DOHH2 (cell line): ENCODE results near the gene PLEKHG4.

Experiments used
- H3F3A ChIP-seq: fragments of 200-600 bp; sonication (generic), shearing (Covaris generic); 2 replicates; pipeline ENCODE4 v1.6.0; 2016; ENCODE audit warnings: antibody characterized with exemption, mild to moderate bottlenecking; ENCODE audit not compliant: control insufficient read depth, insufficient read depth
- H3K27ac ChIP-seq: fragments of 200-600 bp; sonication (generic); 2 replicates; pipeline ENCODE4 v1.5.1; 2014; ENCODE audit warnings: low read depth, mild to moderate bottlenecking, low read length, moderate library complexity
- H3K27me3 ChIP-seq: fragments of 200-600 bp; sonication (generic); 2 replicates; pipeline ENCODE4 v1.6.1; 2014; ENCODE audit warnings: mild to moderate bottlenecking, low read length, mixed read lengths; ENCODE audit not compliant: control insufficient read depth
- H3K36me3 ChIP-seq: fragments of 200-600 bp; sonication (generic); 2 replicates; pipeline ENCODE4 v1.6.1; 2014; ENCODE audit warnings: mild to moderate bottlenecking, low read length, moderate library complexity, mixed read lengths; ENCODE audit not compliant: control insufficient read depth
- H3K4me1 ChIP-seq: fragments of 200-600 bp; sonication (generic); 2 replicates; pipeline ENCODE4 v1.6.1; 2014; ENCODE audit warnings: mild to moderate bottlenecking, low read length, mixed read lengths; ENCODE audit not compliant: control insufficient read depth
- H3K4me2 ChIP-seq: fragments of 200-600 bp; sonication (generic); 2 replicates; pipeline ENCODE4 v1.6.0; 2014; ENCODE audit warnings: mild to moderate bottlenecking, low read length, moderate library complexity
- H3K4me3 ChIP-seq: fragments of 200-600 bp; sonication (generic); 2 replicates; pipeline ENCODE4 v1.5.1; 2014; ENCODE audit warnings: mild to moderate bottlenecking, low read length, mixed read lengths
- H3K79me2 ChIP-seq: fragments of 200-600 bp; sonication (generic); 2 replicates; pipeline ENCODE4 v1.6.1; 2014; ENCODE audit warnings: mild to moderate bottlenecking, low read length, mixed read lengths; ENCODE audit not compliant: control insufficient read depth
- H3K9me2 ChIP-seq: fragments of 200-600 bp; sonication (generic); replicated peaks from 2 replicates; pipeline ENCODE4 v1.6.1; 2014; ENCODE audit warnings: mild to moderate bottlenecking, low read length, mixed read lengths; ENCODE audit not compliant: control insufficient read depth
- H3K9me3 ChIP-seq: fragments of 200-600 bp; sonication (generic); 2 replicates; pipeline ENCODE4 v1.6.1; 2014; ENCODE audit warnings: antibody characterized with exemption, low read length, mixed read lengths; ENCODE audit not compliant: control insufficient read depth, insufficient read depth
- H4K20me1 ChIP-seq: fragments of 200-600 bp; sonication (generic); 2 replicates; pipeline ENCODE4 v1.6.0; 2014; ENCODE audit warnings: low read depth, mild to moderate bottlenecking, antibody characterized with exemption, low read length, moderate library complexity; ENCODE audit not compliant: control insufficient read depth, insufficient read depth
- EZH2phosphoT487 ChIP-seq: fragments of 200-600 bp; sonication (generic); IDR thresholded peaks from 2 replicates; pipeline ENCODE4 v1.6.1; 2017; ENCODE audit warnings: borderline replicate concordance, mild to moderate bottlenecking, antibody characterized with exemption, low read length, moderate library complexity, mixed read lengths
- TF ChIP-seq, protein P1 (sequence below): fragments of 200-600 bp; sonication (generic); IDR thresholded peaks from one replicate; pipeline ENCODE4 v1.5.1; 2014; ENCODE audit warnings: antibody characterized with exemption, mild to moderate bottlenecking, low read depth, low read length; ENCODE audit not compliant: poor library complexity, severe bottlenecking

PLEKHG4 gene

DNA sequence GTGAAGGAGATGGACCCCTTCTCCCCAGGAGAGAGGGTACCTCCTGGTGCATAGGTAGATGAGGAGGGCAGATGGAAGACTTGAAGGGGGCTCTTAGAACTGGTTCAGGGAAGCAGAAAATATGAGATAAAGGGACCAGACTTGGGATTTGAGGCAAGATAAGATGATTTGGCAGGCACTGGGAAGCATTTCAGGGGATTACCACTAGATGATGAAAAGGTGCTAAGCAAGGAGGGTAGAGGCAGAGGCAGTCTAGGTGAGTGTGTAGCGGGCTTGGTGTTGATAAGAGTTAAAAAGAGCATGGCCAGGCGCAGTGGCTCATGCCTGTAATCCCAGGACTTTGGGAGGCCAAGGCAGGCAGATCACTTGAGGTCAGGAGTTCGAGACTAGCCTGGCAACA lies 16.1 kb upstream of the PLEKHG4 start:
- H3K9me2 ChIP-seq: no peaks in the 10 kb centered on the region
- no peaks in the 10 kb centered on the region for H3F3A ChIP-seq
- no peak overlapping the region for H3K27ac ChIP-seq
- no peak overlapping the region for H3K4me2 ChIP-seq
- peaks cover 25% of the 10 kb centered on the region for H3K27me3 ChIP-seq
- no peaks in the 10 kb centered on the region for H4K20me1 ChIP-seq
- H3K36me3 ChIP-seq: no peaks in the 10 kb centered on the region
- TF ChIP-seq, protein P1, sequence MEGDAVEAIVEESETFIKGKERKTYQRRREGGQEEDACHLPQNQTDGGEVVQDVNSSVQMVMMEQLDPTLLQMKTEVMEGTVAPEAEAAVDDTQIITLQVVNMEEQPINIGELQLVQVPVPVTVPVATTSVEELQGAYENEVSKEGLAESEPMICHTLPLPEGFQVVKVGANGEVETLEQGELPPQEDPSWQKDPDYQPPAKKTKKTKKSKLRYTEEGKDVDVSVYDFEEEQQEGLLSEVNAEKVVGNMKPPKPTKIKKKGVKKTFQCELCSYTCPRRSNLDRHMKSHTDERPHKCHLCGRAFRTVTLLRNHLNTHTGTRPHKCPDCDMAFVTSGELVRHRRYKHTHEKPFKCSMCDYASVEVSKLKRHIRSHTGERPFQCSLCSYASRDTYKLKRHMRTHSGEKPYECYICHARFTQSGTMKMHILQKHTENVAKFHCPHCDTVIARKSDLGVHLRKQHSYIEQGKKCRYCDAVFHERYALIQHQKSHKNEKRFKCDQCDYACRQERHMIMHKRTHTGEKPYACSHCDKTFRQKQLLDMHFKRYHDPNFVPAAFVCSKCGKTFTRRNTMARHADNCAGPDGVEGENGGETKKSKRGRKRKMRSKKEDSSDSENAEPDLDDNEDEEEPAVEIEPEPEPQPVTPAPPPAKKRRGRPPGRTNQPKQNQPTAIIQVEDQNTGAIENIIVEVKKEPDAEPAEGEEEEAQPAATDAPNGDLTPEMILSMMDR: no peak
- no peak for TF ChIP-seq EZH2phosphoT487
- no peak overlapping the region for H3K4me3 ChIP-seq
- no peaks in the 10 kb centered on the region for H3K79me2 ChIP-seq
- no peaks in the 10 kb centered on the region for H3K4me1 ChIP-seq
- H3K9me3 ChIP-seq: no peaks in the 10 kb centered on the region

DNA sequence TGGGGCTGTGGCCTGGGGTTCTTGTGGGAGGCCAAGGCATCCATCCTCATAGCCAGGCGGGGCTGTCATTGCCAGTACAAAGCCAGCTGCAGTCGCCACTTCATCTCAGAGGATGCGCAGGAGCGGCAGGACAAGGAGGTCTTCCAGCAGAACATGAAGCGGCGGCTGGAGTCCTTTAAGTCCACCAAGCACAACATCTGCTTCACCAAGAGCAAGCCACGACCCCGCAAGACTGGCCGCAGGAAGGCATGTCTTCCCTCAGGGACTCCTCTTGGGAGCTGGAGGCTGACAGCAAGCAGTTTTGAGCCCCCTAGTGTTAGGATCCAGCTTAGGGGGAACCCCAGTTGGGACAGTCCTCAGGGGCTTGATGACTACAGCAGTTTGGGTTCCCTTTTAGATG lies 15.1 kb upstream of the PLEKHG4 start:
- H3K79me2 ChIP-seq: no peaks in the 10 kb centered on the region
- no peaks in the 10 kb centered on the region for H3F3A ChIP-seq
- no peak overlapping the region for H3K4me3 ChIP-seq
- H3K9me3 ChIP-seq: no peaks in the 10 kb centered on the region
- H4K20me1 ChIP-seq: no peaks in the 10 kb centered on the region
- H3K36me3 ChIP-seq: no peaks in the 10 kb centered on the region
- no peaks in the 10 kb centered on the region for H3K4me1 ChIP-seq
- no peak overlapping the region for H3K4me2 ChIP-seq
- H3K9me2 ChIP-seq: no peaks in the 10 kb centered on the region
- TF ChIP-seq, protein P1: peak; percentile 48
- no peak for TF ChIP-seq EZH2phosphoT487
- H3K27me3 ChIP-seq: peaks cover 25% of the 10 kb centered on the region
- H3K27ac ChIP-seq: no peak overlapping the region

DNA sequence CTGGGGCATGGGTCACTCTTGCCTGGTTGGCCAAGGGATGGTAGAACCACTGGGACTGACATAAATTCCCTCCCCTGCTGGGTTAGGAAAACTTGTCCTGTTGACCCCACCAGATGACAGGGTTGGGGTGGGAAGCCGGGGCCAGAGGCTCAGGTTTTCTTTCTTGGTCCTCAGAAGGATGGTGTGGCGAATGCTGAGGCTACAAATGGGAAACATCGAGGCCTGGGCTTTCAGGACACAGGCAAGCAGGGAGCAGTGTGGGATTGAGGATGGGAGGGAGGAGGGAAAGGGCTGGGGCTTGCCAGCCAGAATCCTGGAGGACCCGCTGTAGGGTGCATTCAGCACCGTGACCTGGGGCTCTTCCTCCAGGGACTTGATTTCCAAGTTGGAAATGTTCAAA lies 14.5 kb upstream of the PLEKHG4 start:
- no peaks in the 10 kb centered on the region for H3F3A ChIP-seq
- no peaks in the 10 kb centered on the region for H4K20me1 ChIP-seq
- no peaks in the 10 kb centered on the region for H3K4me1 ChIP-seq
- H3K9me3 ChIP-seq: no peaks in the 10 kb centered on the region
- H3K79me2 ChIP-seq: no peaks in the 10 kb centered on the region
- no peak overlapping the region for H3K27ac ChIP-seq
- H3K9me2 ChIP-seq: no peaks in the 10 kb centered on the region
- no peak overlapping the region for H3K4me3 ChIP-seq
- TF ChIP-seq, protein P1: no peak
- TF ChIP-seq EZH2phosphoT487: no peak
- H3K4me2 ChIP-seq: no peak overlapping the region
- H3K36me3 ChIP-seq: no peaks in the 10 kb centered on the region
- H3K27me3 ChIP-seq: peaks cover 25% of the 10 kb centered on the region

DNA sequence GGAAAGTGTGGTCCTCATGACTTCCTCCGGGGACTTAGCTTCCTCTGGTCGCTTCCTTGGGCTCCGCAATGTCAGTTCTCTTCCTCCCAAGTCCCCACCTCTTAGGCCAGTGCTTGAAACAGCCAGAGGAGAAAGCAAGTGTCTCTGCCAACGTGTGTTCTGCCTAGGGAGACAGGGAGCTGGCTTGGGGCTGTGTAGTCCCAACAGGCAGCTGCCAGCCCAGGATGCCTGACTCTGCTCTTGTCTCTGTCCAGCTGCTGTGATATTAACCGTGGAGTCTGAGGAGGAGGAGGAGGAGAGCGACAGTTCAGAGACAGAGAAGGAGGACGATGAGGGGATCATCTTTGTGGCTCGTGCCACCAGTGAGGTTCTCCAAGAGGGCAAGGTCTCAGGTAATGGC lies 13.5 kb upstream of the PLEKHG4 start:
- no peaks in the 10 kb centered on the region for H3K79me2 ChIP-seq
- TF ChIP-seq, protein P1: no peak
- no peak for TF ChIP-seq EZH2phosphoT487
- no peaks in the 10 kb centered on the region for H3K4me1 ChIP-seq
- H3K36me3 ChIP-seq: no peaks in the 10 kb centered on the region
- H3F3A ChIP-seq: no peaks in the 10 kb centered on the region
- H3K9me2 ChIP-seq: no peaks in the 10 kb centered on the region
- H3K27ac ChIP-seq: no peak overlapping the region
- no peaks in the 10 kb centered on the region for H3K9me3 ChIP-seq
- H3K4me2 ChIP-seq: no peak overlapping the region
- peaks cover 25% of the 10 kb centered on the region for H3K27me3 ChIP-seq
- no peaks in the 10 kb centered on the region for H4K20me1 ChIP-seq
- no peak overlapping the region for H3K4me3 ChIP-seq
